ENCODE data around the gene MSL2. TPM values are rescaled to one million over a fixed set of nuclear protein-coding genes. Genes with fewer than 3 reads are reported as not detected.

Gene MSL2
- polyA plus RNA-seq, 1 donor from 2014 or later: 17.2 TPM

Other genes with a start within 250 kb of the MSL2 start
- gene PPP2R3A, start 230.6 kb downstream of the MSL2 start, polyA plus RNA-seq (ENCODE audit: insufficient read depth, low read depth, low replicate concordance): 3.6 TPM
- 77.1 TPM for gene PCCB, start 54.0 kb upstream of the MSL2 start, polyA plus RNA-seq (ENCODE audit: insufficient read depth, low read depth, low replicate concordance)

Data from brain (organoid and tissue), 1 donor.